T-helper 1 cell treated with Interleukin-12 subunit alpha and Interleukin-12 subunit beta and Interleukin-4 antibody, amounts not matched to agents 30 μg/mL and 1 μg/mL, for 36 hours (primary cell): ENCODE data around the gene MAD1L1.
"Not testable (repeated sequence)": the region's sequence is repeated elsewhere in the genome, so short reads cannot be mapped to it uniquely, and the experiment has no call there.

Source experiments
- H3K27ac Mint-ChIP-seq: one replicate; pipeline ENCODE4 v1.8.0; 2021; ENCODE audit warnings: mild to moderate bottlenecking, mixed read lengths
- H3K27me3 Mint-ChIP-seq: one replicate; pipeline ENCODE4 v1.8.0; 2021; ENCODE audit warnings: low read depth, mixed read lengths
- H3K36me3 Mint-ChIP-seq: one replicate; pipeline ENCODE4 v1.8.0; 2021; ENCODE audit warnings: low read depth, mixed read lengths
- H3K4me1 Mint-ChIP-seq: one replicate; pipeline ENCODE4 v1.8.0; 2021; ENCODE audit warnings: low read depth, mixed read lengths
- H3K4me3 Mint-ChIP-seq: one replicate; pipeline ENCODE4 v1.8.0; 2021; ENCODE audit warnings: mild to moderate bottlenecking, moderate library complexity, mixed read lengths
- H3K9me3 Mint-ChIP-seq: one replicate; pipeline ENCODE4 v1.8.0; 2021; ENCODE audit warnings: mixed read lengths

The MAD1L1 gene

DNA sequence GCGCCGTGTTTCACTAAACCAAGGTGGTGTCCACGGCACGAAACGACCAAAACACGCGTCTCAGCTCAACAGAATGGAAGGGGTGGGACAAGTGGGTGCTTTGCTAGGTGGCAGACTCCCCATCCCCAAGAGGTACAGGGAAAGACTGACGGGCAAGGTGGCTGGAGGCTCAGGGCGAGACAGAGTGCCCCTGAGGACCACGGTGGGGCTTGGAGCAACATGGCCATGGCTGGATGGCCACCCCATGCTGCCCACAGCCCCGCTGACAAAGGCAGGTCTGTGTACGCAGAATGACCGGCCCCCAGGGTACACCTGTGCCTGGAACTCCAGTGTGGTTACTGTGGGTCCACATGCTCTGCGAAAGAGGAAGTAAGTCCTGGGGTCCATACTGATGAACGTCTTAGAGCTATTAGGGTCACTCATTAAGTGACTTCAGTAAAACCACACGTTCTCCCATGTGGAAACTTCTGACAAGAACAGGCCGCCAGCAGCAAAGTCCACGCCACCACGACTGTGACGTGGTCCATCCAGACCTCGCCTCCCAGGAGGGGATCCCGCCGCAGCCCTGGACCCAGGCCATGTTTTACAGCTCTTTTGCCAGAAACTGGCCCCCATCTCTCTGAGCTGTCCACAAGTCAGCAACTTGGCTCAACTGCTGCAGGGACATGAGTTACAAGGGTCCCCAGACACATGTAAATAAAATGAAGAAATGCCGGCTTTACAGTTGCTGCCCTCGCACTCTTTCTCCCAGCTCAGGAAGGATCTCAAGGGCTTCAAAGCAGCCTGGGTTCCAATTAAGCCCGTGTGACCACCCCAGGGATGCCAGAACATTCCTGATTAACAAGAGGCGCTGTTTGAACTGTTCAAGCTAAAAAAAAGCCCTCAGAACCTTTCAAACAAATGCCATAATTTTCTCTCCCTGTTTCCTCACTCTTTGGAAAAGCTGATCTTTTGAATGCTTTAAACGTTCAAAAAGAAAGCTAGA, 66.8 kb downstream of the MAD1L1 start:
- Mint-ChIP-seq H3K4me3 (no peak overlapping the region), H3K36me3 (no peaks in the 10 kb centered on the region), H3K27ac (no peak overlapping the region), H3K27me3 (no peaks in the 10 kb centered on the region), H3K9me3 (no peaks in the 10 kb centered on the region), H3K4me1 (no peaks in the 10 kb centered on the region)

DNA sequence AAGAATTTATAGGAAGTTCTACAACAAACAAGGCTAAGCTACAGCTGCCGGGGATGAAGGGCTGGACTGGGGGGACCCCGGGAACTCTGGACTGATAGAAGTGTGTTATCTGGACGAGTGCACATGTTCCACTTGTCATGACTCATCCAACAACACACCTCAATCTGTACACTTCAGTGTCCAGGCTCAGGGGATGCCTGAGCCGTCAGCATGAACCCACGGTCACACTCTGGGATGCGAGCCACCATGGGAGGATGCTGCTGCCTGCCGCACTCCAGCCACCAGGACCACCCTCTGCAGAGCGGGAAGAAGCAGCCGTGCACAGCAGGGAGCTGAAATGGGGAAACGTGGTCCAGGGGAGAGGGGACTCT, 67.5 kb downstream of the MAD1L1 start:
- H3K4me3 Mint-ChIP-seq: no peak overlapping the region
- H3K9me3 Mint-ChIP-seq: no peaks in the 10 kb centered on the region
- no peaks in the 10 kb centered on the region for H3K36me3 Mint-ChIP-seq
- no peaks in the 10 kb centered on the region for H3K4me1 Mint-ChIP-seq
- H3K27me3 Mint-ChIP-seq: no peaks in the 10 kb centered on the region
- no peak overlapping the region for H3K27ac Mint-ChIP-seq

DNA sequence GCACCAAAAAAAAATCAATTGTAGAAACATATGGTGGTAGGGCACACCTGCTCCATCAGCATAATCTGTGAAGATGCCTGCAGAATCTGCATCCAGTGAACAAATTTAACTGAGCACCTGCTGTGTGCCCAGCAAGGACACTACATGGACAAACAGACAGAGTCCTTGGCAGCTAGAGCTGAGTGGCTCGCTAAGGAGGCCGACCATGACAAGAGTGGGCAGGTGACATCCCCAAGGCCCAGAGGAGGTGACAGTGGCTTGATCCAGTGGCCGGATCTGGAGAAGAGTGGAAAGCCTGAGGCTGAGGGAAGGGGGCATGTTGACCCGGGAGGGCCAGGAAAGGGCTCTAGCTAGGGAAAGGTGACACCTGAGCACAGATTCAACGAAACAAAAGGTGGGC, 68.1 kb downstream of the MAD1L1 start:
- Mint-ChIP-seq H3K36me3 (no peaks in the 10 kb centered on the region), H3K4me1 (no peaks in the 10 kb centered on the region), H3K4me3 (no peak overlapping the region), H3K27me3 (no peaks in the 10 kb centered on the region), H3K9me3 (no peaks in the 10 kb centered on the region), H3K27ac (no peak overlapping the region)

DNA sequence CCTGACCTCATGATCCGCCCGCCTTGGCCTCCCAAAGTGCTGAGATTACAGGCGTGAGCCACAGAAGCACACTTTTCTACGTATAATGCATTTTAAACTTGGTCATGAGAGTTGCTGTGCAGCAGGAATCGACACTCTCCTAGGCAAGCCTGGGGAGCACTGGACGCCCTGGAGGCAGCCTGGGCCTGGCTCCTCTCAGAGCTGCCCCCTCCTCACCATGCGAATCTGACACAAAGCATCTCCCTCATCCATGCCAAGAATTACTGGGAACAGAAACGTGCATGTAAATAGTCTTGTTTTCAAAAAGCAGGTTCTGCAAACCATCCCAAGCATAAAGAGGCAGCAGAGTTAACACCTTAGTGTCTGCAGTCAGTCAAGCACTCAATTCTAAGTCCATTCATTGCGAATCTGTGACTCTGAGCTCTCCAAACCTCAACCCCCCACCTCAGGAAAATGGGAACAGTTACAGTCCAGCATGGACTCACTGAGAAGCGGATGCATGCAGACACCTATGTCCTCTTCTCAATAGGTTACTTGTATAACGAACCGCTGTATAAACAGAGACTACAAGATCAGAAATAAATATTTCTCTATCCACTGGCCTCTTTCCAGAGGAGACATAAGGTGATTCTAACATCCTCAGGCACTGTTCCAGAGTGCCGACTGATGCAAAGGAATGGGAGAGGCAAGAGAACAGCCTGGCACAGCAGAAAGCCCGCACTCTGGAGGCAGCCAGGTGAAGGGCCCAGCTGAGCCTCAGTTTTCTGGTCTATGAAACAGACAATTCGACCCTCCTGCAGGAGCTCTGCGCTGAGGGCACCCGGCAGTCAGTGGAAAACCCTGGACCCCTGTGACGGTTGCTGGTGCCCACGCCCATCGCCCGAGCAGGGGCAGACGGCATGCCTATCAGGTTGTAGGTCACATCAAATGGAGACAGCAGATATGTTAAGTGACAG, 68.9 kb downstream of the MAD1L1 start:
- Mint-ChIP-seq H3K27ac (no peak overlapping the region), H3K4me3 (no peak overlapping the region), H3K27me3 (no peaks in the 10 kb centered on the region), H3K4me1 (no peaks in the 10 kb centered on the region), H3K9me3 (no peaks in the 10 kb centered on the region), H3K36me3 (no peaks in the 10 kb centered on the region)

DNA sequence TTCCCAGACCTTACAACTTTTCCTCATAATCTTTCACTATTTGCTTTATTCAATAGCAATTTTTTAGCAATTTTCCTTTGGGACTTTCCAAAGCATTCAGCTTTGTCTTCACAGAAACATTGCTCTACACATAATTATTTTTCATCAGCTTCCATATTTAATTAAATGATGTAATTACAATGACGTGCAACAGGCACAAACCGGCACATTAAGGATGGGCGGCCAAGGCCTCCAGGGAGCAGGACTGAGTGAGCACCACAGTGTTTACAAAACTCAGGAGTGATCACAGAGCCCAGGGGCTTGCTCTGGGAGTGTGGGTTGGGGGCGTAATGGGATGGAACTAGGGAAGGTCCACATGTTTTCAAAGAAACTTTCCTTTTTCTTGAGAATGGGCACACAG, 69.8 kb downstream of the MAD1L1 start:
- Mint-ChIP-seq H3K9me3 (no peaks in the 10 kb centered on the region), H3K27ac (no peak overlapping the region), H3K4me1 (no peaks in the 10 kb centered on the region), H3K4me3 (no peak overlapping the region), H3K27me3 (no peaks in the 10 kb centered on the region), H3K36me3 (no peaks in the 10 kb centered on the region)

DNA sequence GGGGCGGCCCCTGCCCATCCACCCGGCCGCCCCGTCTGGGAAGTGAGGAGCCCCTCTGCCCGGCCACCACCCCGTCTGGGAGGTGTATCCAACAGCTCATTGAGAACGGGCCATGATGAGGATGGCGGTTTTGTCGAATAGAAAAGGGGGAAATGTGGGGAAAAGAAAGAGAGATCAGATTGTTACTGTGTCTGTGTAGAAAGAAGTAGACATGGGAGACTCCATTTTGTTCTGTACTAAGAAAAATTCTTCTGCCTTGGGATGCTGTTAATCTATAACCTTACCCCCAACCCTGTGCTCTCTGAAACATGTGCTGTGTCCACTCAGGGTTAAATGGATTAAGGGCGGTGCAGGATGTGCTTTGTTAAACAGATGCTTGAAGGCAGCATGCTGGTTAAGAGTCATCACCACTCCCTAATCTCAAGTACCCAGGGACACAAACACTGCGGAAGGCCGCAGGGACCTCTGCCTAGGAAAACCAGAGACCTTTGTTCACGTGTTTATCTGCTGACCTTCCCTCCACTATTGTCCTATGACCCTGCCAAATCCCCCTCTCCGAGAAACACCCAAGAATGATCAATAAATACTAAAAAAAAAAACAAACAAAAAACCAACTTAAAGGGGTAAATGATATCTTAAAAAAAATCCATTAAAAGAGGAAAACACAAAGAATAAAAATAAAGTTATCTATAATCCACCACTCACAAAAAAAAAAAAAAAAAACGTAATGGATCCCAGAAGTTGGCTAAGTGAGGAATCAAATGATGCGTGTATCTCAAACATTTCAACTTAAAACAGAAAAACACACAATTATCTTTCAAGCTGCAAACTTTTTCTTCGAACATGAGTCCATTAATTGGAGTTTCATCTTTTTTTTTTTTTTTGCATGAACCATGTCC, 70.5 kb downstream of the MAD1L1 start:
- H3K9me3 Mint-ChIP-seq, H3K27ac Mint-ChIP-seq, H3K27me3 Mint-ChIP-seq, H3K4me3 Mint-ChIP-seq, H3K4me1 Mint-ChIP-seq, H3K36me3 Mint-ChIP-seq: not testable (repeated sequence)

DNA sequence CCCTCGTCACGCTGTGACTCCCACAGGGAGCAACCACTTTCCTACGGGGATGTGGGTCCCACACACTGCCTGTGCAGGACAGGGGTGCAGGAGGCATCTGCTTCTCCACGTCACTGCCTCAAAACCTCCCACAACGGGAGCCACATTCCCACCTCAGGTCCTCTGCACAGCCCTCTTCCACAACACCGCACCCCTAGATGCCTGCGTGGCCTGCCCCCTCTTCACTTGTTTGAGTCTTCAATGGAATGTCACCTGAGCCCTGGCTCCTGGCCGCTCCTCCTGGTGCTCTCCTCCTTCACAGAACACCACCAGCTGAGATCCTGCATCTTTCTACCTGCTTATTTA, 73.6 kb downstream of the MAD1L1 start:
- no peak overlapping the region for H3K27ac Mint-ChIP-seq
- H3K27me3 Mint-ChIP-seq: no peaks in the 10 kb centered on the region
- no peaks in the 10 kb centered on the region for H3K9me3 Mint-ChIP-seq
- H3K4me1 Mint-ChIP-seq: no peaks in the 10 kb centered on the region
- H3K36me3 Mint-ChIP-seq: no peaks in the 10 kb centered on the region
- no peak overlapping the region for H3K4me3 Mint-ChIP-seq

DNA sequence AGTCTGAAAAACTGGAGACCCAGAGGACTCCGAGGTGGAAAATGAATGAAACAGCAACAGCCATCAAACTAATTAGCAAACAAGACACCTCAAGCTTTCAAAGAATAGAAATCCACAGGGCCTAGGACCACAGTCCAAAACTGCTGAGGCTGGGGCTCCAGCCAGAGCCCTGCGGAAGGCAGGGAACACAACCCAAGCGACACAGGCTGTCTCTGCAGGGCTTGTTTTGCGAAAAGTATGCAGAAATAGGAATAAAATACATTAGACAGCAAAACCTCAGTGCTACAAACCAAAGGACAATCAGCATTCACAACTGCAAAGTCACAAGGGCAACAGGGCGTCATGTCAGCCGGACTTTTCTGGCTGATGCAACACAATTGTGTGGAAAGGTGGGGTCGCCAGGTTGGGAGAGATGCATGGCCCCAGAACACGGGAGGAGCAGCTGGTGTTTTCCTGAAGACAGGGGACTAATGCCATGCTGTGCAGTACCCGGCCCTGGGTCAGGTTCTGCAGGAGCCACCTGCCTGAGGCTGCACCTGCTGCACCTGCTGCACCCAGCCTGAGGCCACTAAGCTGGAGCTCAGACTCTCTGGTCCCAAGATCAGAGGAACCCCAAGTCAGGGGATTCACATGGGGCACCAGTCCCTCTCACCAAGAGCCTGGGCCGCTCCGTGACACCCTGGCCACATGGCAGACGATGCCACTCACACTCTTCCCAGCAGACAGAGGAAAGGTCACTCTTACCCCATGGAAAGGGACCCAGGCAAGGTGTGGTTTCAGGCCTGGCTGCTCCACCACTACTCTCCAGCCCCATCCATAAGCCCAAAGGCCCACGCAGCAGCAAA, 74.2 kb downstream of the MAD1L1 start:
- Mint-ChIP-seq H3K4me1 (no peaks in the 10 kb centered on the region), H3K9me3 (no peaks in the 10 kb centered on the region), H3K27ac (no peak overlapping the region), H3K4me3 (no peak overlapping the region), H3K27me3 (no peaks in the 10 kb centered on the region), H3K36me3 (no peaks in the 10 kb centered on the region)

DNA sequence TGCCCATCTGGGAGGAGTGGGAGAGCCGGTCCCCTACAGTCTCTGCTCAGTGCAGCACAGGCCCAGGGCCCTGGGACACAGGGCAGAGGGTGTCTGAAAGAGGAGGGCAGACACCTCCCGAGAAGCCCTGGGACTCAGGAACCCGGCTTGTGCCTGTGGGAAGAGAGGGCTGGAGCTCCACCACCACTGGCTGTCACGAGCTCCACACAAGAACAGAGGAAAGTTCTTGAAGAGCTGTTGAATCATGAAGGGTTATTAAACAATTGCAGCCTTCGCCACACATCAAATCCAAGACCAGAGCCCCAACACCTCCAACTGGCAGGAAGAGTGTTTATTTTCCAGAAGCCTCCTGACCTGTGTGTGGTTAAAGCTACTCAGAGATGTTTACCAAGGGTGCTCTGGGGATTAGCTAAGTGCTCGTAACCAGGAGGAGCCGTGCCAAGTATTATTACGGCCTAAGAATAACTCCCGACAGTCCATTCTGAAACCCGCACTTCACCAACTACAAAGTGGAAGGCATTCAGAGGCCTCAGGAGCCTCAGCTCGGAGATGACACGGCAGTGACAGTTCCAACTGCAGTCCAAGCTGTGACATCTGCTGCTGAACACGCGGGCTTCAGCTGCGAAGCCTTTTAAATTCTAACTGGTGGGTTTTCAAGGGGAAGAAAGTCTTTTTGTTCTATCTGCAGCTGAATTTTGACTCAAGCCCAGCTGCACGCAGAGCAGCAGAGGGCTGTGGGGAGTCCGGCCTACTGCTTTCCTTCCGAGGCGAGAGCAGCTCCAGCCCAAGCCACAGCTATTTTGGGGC, 75.1 kb downstream of the MAD1L1 start:
- H3K4me1 Mint-ChIP-seq: no peaks in the 10 kb centered on the region
- no peaks in the 10 kb centered on the region for H3K36me3 Mint-ChIP-seq
- H3K27me3 Mint-ChIP-seq: no peaks in the 10 kb centered on the region
- H3K27ac Mint-ChIP-seq: no peak overlapping the region
- no peak overlapping the region for H3K4me3 Mint-ChIP-seq
- H3K9me3 Mint-ChIP-seq: no peaks in the 10 kb centered on the region

DNA sequence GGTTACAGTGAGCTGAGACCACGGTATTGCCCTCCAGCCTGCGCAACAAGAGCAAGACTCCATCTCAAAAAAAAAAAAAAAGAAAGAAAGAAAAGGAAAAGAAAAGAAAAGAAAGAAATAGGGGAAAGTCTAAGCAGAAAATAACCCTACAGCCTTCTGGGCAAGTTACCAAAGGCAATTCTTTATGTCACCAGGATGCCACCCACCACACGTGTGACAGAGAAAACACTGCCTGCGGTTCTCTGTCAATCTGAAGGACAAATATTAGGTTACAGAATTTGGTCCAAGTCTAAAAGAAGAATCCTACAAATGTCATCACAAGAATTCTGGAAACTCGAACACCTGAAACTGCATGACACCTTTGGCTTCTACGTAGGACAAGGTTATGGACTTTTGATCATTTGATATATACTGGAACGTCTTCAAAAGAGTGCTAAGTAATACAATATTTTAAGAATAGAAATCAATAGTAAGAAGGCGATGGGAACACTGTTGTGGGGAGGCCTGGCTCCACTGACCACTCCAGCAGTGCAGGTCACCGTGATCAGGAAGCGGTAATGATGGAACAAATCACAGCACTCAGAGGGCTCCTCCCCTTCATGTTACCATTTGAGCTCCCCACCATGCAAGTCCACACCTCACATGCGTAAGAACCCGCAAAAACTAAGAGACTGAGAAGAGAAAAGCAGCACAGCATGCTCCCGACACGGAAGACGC, 75.8 kb downstream of the MAD1L1 start:
- H3K9me3 Mint-ChIP-seq: no peaks in the 10 kb centered on the region
- H3K36me3 Mint-ChIP-seq: no peaks in the 10 kb centered on the region
- no peak overlapping the region for H3K27ac Mint-ChIP-seq
- no peak overlapping the region for H3K4me3 Mint-ChIP-seq
- no peaks in the 10 kb centered on the region for H3K4me1 Mint-ChIP-seq
- no peaks in the 10 kb centered on the region for H3K27me3 Mint-ChIP-seq

DNA sequence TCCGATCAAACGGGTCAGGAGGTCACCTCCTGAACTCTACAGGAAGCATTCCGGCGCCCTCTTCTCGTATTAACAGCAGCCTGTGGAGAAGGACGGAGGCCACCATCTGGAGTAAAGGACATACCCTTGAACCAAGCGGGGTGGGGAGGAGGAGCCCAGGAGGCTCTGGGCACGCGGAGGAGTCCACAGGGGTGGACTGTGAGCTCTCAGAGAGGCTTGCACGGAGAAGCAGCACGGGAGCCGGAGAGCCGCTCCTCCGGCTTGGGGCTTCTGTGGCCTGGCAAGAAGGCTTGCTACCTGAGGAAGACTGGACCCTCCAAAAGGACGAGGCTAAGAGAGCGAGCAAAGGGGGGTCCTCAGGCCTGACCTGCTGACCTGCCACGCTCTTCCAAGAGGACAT, 77.9 kb downstream of the MAD1L1 start:
- no peak overlapping the region for H3K27ac Mint-ChIP-seq
- no peaks in the 10 kb centered on the region for H3K27me3 Mint-ChIP-seq
- no peaks in the 10 kb centered on the region for H3K4me1 Mint-ChIP-seq
- H3K4me3 Mint-ChIP-seq: no peak overlapping the region
- H3K36me3 Mint-ChIP-seq: no peaks in the 10 kb centered on the region
- no peaks in the 10 kb centered on the region for H3K9me3 Mint-ChIP-seq

DNA sequence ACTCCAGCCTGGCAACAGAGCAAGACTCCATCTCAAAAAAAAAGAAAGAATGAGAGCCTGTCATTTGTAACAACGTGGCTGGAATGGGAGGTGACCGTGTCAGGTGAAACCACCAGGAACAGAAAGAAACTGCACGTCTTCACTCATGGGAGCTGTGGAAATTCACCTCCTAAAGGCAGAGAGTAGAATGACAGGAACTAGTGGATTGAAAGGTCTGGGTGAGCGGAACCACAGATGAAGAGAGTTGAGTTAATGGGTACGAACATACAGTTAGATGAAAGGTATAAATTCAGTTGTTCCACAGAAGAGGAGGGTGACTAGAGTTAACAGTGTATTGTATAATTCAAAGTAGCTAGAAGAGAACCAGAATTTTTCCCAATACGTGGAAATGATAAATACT, 78.6 kb downstream of the MAD1L1 start:
- Mint-ChIP-seq H3K27me3 (no peaks in the 10 kb centered on the region), H3K36me3 (no peaks in the 10 kb centered on the region), H3K27ac (no peak overlapping the region), H3K9me3 (no peaks in the 10 kb centered on the region), H3K4me3 (no peak overlapping the region), H3K4me1 (no peaks in the 10 kb centered on the region)
